Measurements from ENCODE around the gene RANBP10.

The RANBP10 gene

DNA sequence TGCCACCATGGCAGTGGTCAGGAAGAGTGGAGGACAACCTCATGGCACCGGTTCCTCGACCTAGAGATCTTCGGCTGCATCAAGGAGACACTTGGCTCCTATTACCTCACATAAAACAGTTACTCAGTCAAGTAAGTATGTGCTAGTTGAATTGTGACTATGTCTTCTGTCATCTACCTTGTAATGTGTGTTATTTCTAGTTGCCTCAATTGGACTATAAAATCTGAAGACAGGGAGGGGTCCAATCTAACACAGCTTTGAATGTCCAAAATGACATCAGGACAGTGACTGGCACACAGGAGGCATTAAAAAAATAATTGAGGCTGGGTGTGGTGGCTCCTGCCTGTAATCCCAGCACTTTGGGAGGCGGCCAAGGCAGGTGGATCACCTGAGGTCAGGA, 122.6 kb downstream of the RANBP10 start:
- Histone ChIP-seq H3K9me2 (replicated peaks; ENCODE audit: low read depth, low read length) (no peaks in the 10 kb centered on the region), H2AFZ (ENCODE audit: low read length) (no peak overlapping the region), H3K9me3 (ENCODE audit: insufficient read depth, low read depth, low read length) (no peaks in the 10 kb centered on the region), H3K4me3 (ENCODE audit: low read length, poor library complexity, severe bottlenecking) (no peak overlapping the region), H3K36me3 (ENCODE audit: insufficient read depth, low read length) (peaks cover 33% of the 10 kb centered on the region; the same call in 1 of the 2 replicates), H3K79me2 (ENCODE audit: insufficient read depth, low read length) (no peaks in the 10 kb centered on the region), H3K27me3 (ENCODE audit: insufficient read depth, low read length, poor library complexity, severe bottlenecking) (no peaks in the 10 kb centered on the region), H3K4me1 (ENCODE audit: insufficient read depth, low read length, poor library complexity, severe bottlenecking) (no peaks in the 10 kb centered on the region), H3K4me2 (ENCODE audit: low read depth, low read length, poor library complexity, severe bottlenecking) (no peak overlapping the region), H3F3A (ENCODE audit: low read depth) (no peaks in the 10 kb centered on the region), H3K9ac (ENCODE audit: low read depth, low read length, poor library complexity, severe bottlenecking) (no peak overlapping the region), H4K20me1 (ENCODE audit: insufficient read depth, low read length, poor library complexity, severe bottlenecking) (no peaks in the 10 kb centered on the region)
- TF ChIP-seq EZH2phosphoT487 (IDR thresholded peaks at IDR 0.05; ENCODE audit: borderline replicate concordance) = no peak
- TF ChIP-seq, protein P1, sequence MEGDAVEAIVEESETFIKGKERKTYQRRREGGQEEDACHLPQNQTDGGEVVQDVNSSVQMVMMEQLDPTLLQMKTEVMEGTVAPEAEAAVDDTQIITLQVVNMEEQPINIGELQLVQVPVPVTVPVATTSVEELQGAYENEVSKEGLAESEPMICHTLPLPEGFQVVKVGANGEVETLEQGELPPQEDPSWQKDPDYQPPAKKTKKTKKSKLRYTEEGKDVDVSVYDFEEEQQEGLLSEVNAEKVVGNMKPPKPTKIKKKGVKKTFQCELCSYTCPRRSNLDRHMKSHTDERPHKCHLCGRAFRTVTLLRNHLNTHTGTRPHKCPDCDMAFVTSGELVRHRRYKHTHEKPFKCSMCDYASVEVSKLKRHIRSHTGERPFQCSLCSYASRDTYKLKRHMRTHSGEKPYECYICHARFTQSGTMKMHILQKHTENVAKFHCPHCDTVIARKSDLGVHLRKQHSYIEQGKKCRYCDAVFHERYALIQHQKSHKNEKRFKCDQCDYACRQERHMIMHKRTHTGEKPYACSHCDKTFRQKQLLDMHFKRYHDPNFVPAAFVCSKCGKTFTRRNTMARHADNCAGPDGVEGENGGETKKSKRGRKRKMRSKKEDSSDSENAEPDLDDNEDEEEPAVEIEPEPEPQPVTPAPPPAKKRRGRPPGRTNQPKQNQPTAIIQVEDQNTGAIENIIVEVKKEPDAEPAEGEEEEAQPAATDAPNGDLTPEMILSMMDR (conservative IDR thresholded peaks at IDR 0.05; ENCODE audit: low read length) = no peak

DNA sequence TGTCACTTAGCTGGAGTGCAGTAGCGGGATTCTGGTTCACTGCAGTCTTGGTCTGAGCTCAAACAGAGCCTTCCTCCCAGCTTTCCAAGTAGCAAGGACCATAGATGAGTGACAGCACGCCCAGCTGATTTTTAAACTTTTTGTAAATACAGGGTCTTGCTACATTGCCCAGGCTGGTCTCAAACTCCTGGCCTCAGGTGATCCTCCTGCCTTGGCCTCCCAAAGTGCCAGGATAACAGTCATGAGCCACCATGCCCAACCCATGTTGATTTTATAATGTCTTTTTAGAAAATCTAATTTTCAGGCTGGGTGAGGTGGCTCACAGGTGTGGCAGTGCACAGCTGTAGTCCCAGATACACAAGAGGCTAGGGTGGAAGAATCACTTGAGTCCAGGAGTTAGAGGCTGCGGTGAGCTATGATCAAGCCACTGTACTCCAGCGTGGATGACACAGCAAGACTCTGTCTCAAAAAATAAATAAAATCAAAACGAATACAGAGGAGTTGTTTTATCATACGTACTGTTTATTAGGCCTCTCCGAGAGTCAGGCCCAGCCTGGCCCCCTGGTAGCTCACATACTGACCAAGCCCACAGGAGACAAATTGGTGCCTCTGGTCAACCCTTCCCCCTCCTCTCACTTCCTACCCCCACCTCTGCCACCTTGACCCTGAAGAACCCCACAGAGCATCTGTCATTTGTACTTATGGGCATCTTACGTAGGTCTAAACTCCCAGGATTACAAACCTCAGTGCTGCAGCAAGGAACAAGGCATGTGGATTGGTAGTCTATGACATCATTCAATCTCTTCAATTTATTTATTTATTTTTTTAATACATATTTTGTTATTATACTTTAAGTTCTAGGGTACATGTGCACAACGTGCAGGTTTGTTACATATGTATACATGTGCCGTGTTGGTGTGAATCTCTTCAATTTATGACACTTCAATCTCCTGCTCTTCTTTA, 126.1 kb downstream of the RANBP10 start:
- H3K27me3 ChIP-seq (ENCODE audit: insufficient read depth, low read length, poor library complexity, severe bottlenecking) = no peaks in the 10 kb centered on the region

DNA sequence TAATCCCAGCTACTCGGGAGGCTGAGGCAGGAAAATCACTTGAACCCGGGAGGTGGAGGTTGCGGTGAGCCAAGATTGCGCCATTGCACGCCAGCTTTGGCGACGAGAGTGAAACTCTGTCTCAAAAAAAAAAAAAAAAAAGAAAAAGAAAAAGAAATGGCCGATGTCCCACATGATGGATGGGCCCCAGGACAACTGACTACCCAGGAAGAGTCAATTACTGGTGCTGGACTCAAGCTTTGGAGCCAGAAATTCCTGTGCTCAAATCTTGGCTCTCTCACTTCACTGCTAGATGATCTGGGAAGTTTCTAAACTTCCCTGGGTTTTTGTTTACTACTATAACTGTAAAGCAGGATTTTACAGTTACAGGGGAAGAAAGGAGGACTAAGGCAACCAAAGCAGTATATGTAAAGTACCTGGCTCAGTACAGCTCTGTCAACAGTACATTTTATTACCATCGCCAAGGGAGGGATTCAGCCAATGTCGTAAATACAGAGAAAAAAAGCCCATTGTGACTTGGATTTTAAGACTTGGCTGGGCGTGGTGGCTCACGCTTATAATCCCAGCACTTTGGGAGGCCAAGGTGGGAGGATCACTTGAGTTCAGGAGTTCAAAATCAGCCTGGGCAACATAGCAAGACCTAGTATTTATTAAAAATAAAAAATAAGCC, 127.9 kb downstream of the RANBP10 start:
- Histone ChIP-seq H3K4me2 (ENCODE audit: low read depth, low read length, poor library complexity, severe bottlenecking) (no peak overlapping the region), H4K20me1 (ENCODE audit: insufficient read depth, low read length, poor library complexity, severe bottlenecking) (no peaks in the 10 kb centered on the region), H3K27me3 (ENCODE audit: insufficient read depth, low read length, poor library complexity, severe bottlenecking) (no peaks in the 10 kb centered on the region), H3K9ac (ENCODE audit: low read depth, low read length, poor library complexity, severe bottlenecking) (no peak overlapping the region), H3K4me3 (ENCODE audit: low read length, poor library complexity, severe bottlenecking) (no peak overlapping the region), H3K9me3 (ENCODE audit: insufficient read depth, low read depth, low read length) (no peaks in the 10 kb centered on the region), H3K79me2 (ENCODE audit: insufficient read depth, low read length) (no peaks in the 10 kb centered on the region), H2AFZ (ENCODE audit: low read length) (no peak overlapping the region), H3F3A (ENCODE audit: low read depth) (no peaks in the 10 kb centered on the region), H3K9me2 (replicated peaks; ENCODE audit: low read depth, low read length) (no peaks in the 10 kb centered on the region), H3K36me3 (ENCODE audit: insufficient read depth, low read length) (peaks cover 16% of the 10 kb centered on the region; the same call in 1 of the 2 replicates), H3K4me1 (ENCODE audit: insufficient read depth, low read length, poor library complexity, severe bottlenecking) (no peaks in the 10 kb centered on the region)
- TF ChIP-seq EZH2phosphoT487 (IDR thresholded peaks at IDR 0.05; ENCODE audit: borderline replicate concordance) = no peak

More for the DNA sequence above, 126.1 kb downstream of the RANBP10 start:
- Histone ChIP-seq H3K4me3 (ENCODE audit: low read length, poor library complexity, severe bottlenecking) (no peak overlapping the region), H3K4me2 (ENCODE audit: low read depth, low read length, poor library complexity, severe bottlenecking) (no peak overlapping the region), H3K4me1 (ENCODE audit: insufficient read depth, low read length, poor library complexity, severe bottlenecking) (no peaks in the 10 kb centered on the region), H3K9ac (ENCODE audit: low read depth, low read length, poor library complexity, severe bottlenecking) (no peak overlapping the region), H3K36me3 (ENCODE audit: insufficient read depth, low read length) (peaks cover 29% of the 10 kb centered on the region; the same call in 1 of the 2 replicates), H4K20me1 (ENCODE audit: insufficient read depth, low read length, poor library complexity, severe bottlenecking) (no peaks in the 10 kb centered on the region), H3F3A (ENCODE audit: low read depth) (no peaks in the 10 kb centered on the region), H3K9me3 (ENCODE audit: insufficient read depth, low read depth, low read length) (no peaks in the 10 kb centered on the region), H3K79me2 (ENCODE audit: insufficient read depth, low read length) (no peaks in the 10 kb centered on the region), H3K9me2 (replicated peaks; ENCODE audit: low read depth, low read length) (no peaks in the 10 kb centered on the region), H2AFZ (ENCODE audit: low read length) (no peak overlapping the region)
- TF ChIP-seq, protein P1 (conservative IDR thresholded peaks at IDR 0.05; ENCODE audit: low read length) = no peak
- no peak for TF ChIP-seq EZH2phosphoT487 (IDR thresholded peaks at IDR 0.05; ENCODE audit: borderline replicate concordance)

Data from Loucy (cell line).